Stimulated activated CD8-positive, alpha-beta memory T cell treated with anti-CD3 and anti-CD28 coated beads, Interleukin-2, amount 100 ng/mL, for 48 hours (primary cell): ENCODE measurements around the gene CDC42BPB.

Source experiments
- DNase-seq, 2 donors: peaks; one replicate each; pipeline ENCODE4 v3.0.0-alpha.2; 2020; ENCODE audit warnings: low read depth in 2 of 2

The CDC42BPB gene

GRCh38 chr14:103073876-103074728 is 16.8 kb upstream of the CDC42BPB start:
- DNase-seq = no peak

GRCh38 chr14:103073367-103073875 is 16.1 kb upstream of the CDC42BPB start:
- no peak for DNase-seq

GRCh38 chr14:103072595-103073366 is 15.4 kb upstream of the CDC42BPB start:
- no peak for DNase-seq

GRCh38 chr14:103071544-103072251 is 14.3 kb upstream of the CDC42BPB start:
- DNase-seq = no peak

- no peak for DNase-seq
These were observed 13.7 kb upstream of the CDC42BPB start for GRCh38 chr14:103070971-103071542.

- no peak for DNase-seq
These were observed 13.0 kb upstream of the CDC42BPB start for GRCh38 chr14:103070263-103070885.

GRCh38 chr14:103068351-103069073 is 11.2 kb upstream of the CDC42BPB start:
- DNase-seq = no peak

GRCh38 chr14:103067231-103067954 is 10.0 kb upstream of the CDC42BPB start:
- no peak for DNase-seq

GRCh38 chr14:103066399-103066798 is 9.1 kb upstream of the CDC42BPB start:
- no peak for DNase-seq

- no peak for DNase-seq
These were observed 8.5 kb upstream of the CDC42BPB start for GRCh38 chr14:103065861-103066260.

GRCh38 chr14:103064978-103065377 is 7.6 kb upstream of the CDC42BPB start:
- no peak for DNase-seq

- no peak for DNase-seq
These were observed 7.1 kb upstream of the CDC42BPB start for GRCh38 chr14:103064436-103064835.

- no peak for DNase-seq
These were observed 4.2 kb upstream of the CDC42BPB start for GRCh38 chr14:103061482-103061976.

- DNase-seq = no peak
These were observed 2.2 kb upstream of the CDC42BPB start for GRCh38 chr14:103059556-103059955.

- DNase-seq = no peak
These were observed 1.1 kb upstream of the CDC42BPB start for GRCh38 chr14:103058164-103059055.

GRCh38 chr14:103057028-103057371 is 349 bp downstream of the CDC42BPB start:
- no peak for DNase-seq

- no peak for DNase-seq
These were observed 874 bp downstream of the CDC42BPB start for GRCh38 chr14:103056322-103057027.

- DNase-seq = no peak
These were observed 1.7 kb downstream of the CDC42BPB start for GRCh38 chr14:103055695-103056094.
